ENCODE results near the gene MGAT4B. TPM values are rescaled to one million over a fixed set of nuclear protein-coding genes. Genes with fewer than 3 reads are reported as not detected.

The MGAT4B gene
- total and polyA plus RNA-seq, 2 of the 4 experiments (the other 2 are of a cell fraction) = 73.7 to 155 TPM

DNA sequence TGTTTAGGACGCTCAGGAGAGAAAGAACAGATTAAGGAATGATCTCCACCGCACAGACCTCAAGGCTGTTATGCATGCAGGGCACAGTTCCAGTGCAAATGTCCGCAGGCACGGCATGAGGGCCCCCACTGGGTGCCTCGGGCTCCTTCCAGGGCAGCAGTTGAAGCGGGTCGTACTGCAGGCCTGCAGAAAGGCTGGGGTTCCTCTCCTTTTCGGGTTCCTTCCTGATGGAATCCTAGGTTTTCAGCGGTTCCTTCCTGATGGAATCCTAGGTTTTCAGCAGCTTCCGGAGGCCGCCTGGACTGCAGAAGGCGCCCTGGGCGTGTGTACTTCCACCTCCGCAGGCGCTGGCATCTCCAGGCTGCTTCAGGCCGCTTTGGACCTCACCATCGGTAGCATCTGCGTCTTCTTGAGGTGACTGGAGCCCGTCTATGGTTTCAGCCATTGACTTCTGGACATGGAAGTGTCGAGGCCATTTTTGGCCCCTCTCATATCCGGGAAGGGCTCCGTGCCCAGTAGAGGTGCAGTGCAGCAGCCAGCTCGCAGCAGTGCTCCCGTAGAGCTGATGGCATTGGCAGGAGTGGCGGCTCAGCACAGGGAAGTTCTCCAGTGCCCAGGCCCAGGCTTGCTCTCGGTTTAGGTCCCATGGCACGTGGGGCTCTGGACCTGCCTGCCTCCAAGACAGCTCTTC, 5.6 kb upstream of the MGAT4B start:
- dilution Hi-C loops (cut with HindIII; ENCODE audit: low sequenced_read_pairs, unreplicated experiment) = no loop called here

More for the DNA sequence above, 5.6 kb upstream of the MGAT4B start:
- no peak overlapping the region for H3K4ac ChIP-seq (ENCODE audit: low read depth, low read length)
- no peak overlapping the region for H4K91ac ChIP-seq (ENCODE audit: insufficient read depth, low read depth, low read length)
- peaks cover 0 to 15% of the 10 kb centered on the region in 2 experiments; a peak in 3 of 4 replicates for H3K79me1 ChIP-seq (ENCODE audit: low read depth in 1 of 2, low read length in 2 of 2)
- ChIA-PET CTCF (no interaction called here), POLR2A (ENCODE audit: unreplicated experiment) (no interaction called here)
- H2AK9ac ChIP-seq (replicated peaks; ENCODE audit: low read depth, low read length, poor library complexity) = no peak overlapping the region
- no TSS peak for BruUV-seq (replicated peaks)
- H3K4me3 ChIP-seq (ENCODE audit: insufficient read depth, low read depth, low read length) = no peak overlapping the region
- intact Hi-C loops (cut with micrococcal nuclease) (no loop called here), in situ Hi-C loops (cut with MboI; ENCODE audit: low sequenced_read_pairs) (no loop called here)
- no peak overlapping the region for H4K5ac ChIP-seq (ENCODE audit: low read depth, low read length)
- no peak overlapping the region for H3K4me2 ChIP-seq (ENCODE audit: low read depth, low read length)
- H3K9ac ChIP-seq (ENCODE audit: low read depth, low read length) = no peak overlapping the region
- no peaks in the 10 kb centered on the region; the same call in 1 of the 2 replicates for H3K9me3 ChIP-seq (ENCODE audit: control insufficient read depth, insufficient read depth, low read length)
- no peak for ATAC-seq (ENCODE audit: low read depth)
- H2BK5ac ChIP-seq (ENCODE audit: low read depth, low read length, poor library complexity, severe bottlenecking) = no peak overlapping the region
- no peak overlapping the region for H2BK20ac ChIP-seq (ENCODE audit: low read depth, low read length)
- no peaks in the 10 kb centered on the region for H4K20me1 ChIP-seq (ENCODE audit: insufficient read depth, low read length)
- no peaks in the 10 kb centered on the region for H3K27me3 ChIP-seq (ENCODE audit: control insufficient read depth, insufficient read depth, low read length)
- no peak overlapping the region for H2BK120ac ChIP-seq (ENCODE audit: low read depth, low read length)
- peaks cover 17% of the 10 kb centered on the region for H3K36me3 ChIP-seq (ENCODE audit: control insufficient read depth, insufficient read depth, low read length)
- no peak overlapping the region for H3K23ac ChIP-seq (ENCODE audit: low read depth, low read length)
- no peak overlapping the region for H3K14ac ChIP-seq (replicated peaks; ENCODE audit: low read depth, low read length)
- TF ChIP-seq, protein P1, sequence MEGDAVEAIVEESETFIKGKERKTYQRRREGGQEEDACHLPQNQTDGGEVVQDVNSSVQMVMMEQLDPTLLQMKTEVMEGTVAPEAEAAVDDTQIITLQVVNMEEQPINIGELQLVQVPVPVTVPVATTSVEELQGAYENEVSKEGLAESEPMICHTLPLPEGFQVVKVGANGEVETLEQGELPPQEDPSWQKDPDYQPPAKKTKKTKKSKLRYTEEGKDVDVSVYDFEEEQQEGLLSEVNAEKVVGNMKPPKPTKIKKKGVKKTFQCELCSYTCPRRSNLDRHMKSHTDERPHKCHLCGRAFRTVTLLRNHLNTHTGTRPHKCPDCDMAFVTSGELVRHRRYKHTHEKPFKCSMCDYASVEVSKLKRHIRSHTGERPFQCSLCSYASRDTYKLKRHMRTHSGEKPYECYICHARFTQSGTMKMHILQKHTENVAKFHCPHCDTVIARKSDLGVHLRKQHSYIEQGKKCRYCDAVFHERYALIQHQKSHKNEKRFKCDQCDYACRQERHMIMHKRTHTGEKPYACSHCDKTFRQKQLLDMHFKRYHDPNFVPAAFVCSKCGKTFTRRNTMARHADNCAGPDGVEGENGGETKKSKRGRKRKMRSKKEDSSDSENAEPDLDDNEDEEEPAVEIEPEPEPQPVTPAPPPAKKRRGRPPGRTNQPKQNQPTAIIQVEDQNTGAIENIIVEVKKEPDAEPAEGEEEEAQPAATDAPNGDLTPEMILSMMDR (conservative IDR thresholded peaks at IDR 0.05; ENCODE audit: low read depth, low read length) = no peak
- TF ChIP-seq, protein P2, sequence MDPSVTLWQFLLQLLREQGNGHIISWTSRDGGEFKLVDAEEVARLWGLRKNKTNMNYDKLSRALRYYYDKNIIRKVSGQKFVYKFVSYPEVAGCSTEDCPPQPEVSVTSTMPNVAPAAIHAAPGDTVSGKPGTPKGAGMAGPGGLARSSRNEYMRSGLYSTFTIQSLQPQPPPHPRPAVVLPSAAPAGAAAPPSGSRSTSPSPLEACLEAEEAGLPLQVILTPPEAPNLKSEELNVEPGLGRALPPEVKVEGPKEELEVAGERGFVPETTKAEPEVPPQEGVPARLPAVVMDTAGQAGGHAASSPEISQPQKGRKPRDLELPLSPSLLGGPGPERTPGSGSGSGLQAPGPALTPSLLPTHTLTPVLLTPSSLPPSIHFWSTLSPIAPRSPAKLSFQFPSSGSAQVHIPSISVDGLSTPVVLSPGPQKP (IDR thresholded peaks at IDR 0.05; ENCODE audit: borderline replicate concordance, low read depth, low read length) = no peak
- TF ChIP-seq RAD21 (IDR thresholded peaks at IDR 0.05; ENCODE audit: low read length) (no peak), RCOR1 (IDR thresholded peaks at IDR 0.05; ENCODE audit: insufficient replicate concordance, low read length) (no peak)
- TF ChIP-seq, protein P3, sequence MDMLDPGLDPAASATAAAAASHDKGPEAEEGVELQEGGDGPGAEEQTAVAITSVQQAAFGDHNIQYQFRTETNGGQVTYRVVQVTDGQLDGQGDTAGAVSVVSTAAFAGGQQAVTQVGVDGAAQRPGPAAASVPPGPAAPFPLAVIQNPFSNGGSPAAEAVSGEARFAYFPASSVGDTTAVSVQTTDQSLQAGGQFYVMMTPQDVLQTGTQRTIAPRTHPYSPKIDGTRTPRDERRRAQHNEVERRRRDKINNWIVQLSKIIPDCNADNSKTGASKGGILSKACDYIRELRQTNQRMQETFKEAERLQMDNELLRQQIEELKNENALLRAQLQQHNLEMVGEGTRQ (IDR thresholded peaks at IDR 0.05; ENCODE audit: low read depth, low read length) = no peak
- H3K4me1 ChIP-seq (ENCODE audit: control insufficient read depth, insufficient read depth, low read length) = no peaks in the 10 kb centered on the region; the same call in 1 of the 2 replicates
- H2AK5ac ChIP-seq (ENCODE audit: low read depth, low read length) = no peak overlapping the region
- no peak overlapping the region for H4K8ac ChIP-seq (ENCODE audit: low read depth in 2 of 2, low read length in 2 of 2)
- H2AFZ ChIP-seq (replicated peaks; ENCODE audit: low read length, poor library complexity) = no peak overlapping the region
- 97% methylated on average over 21 of the region's 27 CpGs; no CpG with 5 or more reads in 1 of the 2 experiments for WGBS, 2 experiments (ENCODE audit: extremely low coverage in 2 of 2, insufficient read length in 1 of 2)
- H3K9me1 ChIP-seq (ENCODE audit: insufficient read depth, low read length) = peaks cover 6% of the 10 kb centered on the region; the same call in 1 of the 2 replicates
- no peak overlapping the region for H2BK15ac ChIP-seq (ENCODE audit: low read depth, low read length)
- no peak for DNase-seq
- H3K56ac ChIP-seq (ENCODE audit: extremely low read depth, insufficient read depth, low read length) = no peak overlapping the region
- H3K18ac ChIP-seq (ENCODE audit: low read depth, low read length) = no peak overlapping the region
- no peak overlapping the region for H3K27ac ChIP-seq (ENCODE audit: insufficient read depth, low read length)

Measured in IMR-90 (cell line).